ENCODE results near the gene JMJD7.

The JMJD7 gene

DNA sequence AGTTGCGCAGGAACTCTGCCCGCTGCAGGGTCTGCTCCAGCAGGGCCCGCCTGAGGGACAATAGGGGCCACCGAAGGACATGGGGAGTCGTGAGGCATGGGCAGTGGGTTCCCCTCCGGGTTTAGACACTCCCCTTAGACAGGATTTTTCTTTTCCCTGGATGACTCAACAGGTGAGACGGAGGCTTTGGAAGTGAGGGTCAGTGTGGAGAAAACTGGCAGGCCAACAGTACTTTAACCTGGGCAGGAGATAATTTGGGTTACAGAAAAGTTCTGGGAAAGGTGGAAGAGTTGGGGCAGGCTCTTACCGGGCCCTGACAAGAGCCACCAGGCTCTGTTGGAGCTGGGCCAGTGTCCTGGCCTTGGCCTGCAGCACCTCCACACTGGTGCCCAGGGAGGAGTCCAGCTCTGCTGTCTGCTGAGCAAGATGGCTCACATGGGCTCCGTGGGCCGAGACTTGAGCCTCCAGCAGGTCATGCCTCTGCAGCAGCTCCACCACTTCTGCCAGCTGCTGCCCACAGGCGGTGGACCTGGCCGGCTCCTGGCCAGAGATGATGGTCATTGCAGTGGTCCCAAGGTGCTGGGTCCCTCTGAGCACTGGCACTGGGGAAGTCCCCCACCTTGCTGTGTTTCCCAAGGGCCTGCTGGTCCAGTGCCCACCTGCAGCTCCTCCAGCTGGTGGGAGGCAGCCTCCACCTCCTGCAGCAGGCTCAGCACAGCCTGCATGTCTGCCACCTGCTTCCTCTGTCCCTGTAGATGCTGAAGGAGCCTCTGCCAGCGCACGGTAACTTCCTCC lies 55.0 kb downstream of the JMJD7 start:
- DNase-seq (ENCODE audit: low read depth, low spot score): no peak

DNA sequence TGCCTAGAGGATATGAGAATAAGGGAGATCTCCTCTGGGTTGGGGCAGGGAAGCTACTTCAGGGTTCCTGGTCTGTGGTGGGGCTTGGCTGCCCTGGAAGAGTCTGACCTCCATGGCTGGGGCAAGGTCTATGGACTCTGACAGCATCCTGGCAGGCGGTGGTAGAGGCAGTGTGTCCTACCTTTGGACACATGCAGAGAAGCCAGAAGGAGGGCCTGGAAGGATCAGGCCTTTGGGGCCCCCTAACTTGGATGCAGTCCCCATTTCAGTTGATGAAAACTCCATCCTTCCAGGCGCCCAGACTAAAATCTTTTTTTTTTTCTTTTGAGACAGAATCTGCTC lies 55.6 kb downstream of the JMJD7 start:
- DNase-seq (ENCODE audit: low read depth, low spot score): no peak

DNA sequence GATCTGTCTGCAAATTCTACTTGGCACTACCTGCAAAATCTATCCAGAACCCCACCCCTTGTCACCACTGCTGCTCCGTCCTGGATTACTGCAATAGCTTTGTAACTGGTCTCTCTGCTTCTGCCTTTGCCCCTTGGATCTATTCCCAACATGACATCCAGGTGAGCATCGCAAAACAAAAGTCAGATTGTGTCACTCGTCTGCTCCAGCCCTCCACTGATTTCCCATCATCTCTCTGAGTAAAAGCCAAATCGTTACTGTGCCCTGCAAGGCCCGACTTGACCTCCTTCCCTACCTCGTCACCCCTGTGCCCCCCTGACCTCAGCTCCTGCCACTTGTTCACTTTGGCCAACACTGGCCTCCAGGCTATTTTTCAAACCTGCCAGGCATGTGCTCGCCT lies 56.6 kb downstream of the JMJD7 start:
- no peak for DNase-seq (ENCODE audit: low read depth, low spot score)

DNA sequence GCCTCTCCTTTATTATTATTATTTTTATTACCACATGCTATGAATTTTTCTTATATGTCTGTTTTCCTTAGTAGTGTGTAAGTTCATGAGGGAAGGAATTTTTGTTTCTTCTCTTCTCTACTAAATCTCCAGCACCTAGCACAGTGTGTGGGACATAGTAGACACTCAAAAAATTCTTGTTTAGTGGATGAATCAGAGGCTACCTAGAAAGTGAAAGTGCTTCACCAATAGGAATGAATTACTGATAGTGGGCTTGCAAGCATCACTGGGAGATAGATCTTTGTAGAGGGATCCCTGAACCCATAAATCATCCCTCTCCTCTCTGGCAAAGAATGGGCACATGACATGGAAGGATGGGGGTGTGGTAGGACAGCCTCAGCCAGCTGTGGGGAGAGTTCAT lies 57.4 kb downstream of the JMJD7 start:
- DNase-seq (ENCODE audit: low read depth, low spot score): no peak

DNA sequence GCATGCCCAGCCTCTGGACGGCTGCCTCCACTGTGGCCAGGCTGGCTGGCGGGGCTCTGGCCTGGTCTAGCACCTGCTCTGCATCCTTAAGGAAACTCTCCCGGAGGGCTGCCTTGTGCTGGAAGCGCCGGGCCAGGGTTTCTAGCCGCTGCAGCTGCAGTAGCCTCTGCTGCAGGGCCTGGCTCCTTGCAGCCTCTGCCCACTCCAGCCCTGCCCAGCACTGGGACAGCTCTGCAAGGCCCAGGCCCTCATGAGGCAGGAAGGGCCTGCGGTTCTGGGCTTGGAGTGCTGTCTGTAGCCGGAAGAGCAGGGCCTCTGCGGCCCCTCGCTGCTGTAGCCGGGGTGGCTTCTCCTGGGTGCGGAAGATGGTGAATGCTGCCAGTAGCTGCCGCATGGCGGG lies 57.9 kb downstream of the JMJD7 start:
- no peak for DNase-seq (ENCODE audit: low read depth, low spot score)

DNA sequence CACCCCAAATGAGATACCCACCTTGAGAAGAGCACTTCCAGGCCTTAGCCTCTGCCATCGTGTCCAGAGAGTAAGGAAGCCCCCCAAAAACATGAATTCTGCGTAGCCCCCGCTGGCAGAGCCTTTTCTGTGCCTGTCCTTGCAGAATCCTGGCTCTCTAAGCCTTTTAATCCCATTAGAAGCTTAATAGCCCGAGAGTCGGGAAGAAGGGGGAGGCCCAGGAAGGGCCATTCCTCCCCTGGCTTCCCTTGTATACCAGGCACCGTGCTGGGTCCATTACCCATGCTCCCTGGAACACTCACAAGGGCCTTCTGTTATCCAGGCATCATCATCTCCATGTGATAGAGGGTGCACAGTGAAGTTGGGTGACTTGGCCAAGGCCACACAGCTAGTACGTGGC lies 58.8 kb downstream of the JMJD7 start:
- no peak for DNase-seq (ENCODE audit: low read depth, low spot score)

DNA sequence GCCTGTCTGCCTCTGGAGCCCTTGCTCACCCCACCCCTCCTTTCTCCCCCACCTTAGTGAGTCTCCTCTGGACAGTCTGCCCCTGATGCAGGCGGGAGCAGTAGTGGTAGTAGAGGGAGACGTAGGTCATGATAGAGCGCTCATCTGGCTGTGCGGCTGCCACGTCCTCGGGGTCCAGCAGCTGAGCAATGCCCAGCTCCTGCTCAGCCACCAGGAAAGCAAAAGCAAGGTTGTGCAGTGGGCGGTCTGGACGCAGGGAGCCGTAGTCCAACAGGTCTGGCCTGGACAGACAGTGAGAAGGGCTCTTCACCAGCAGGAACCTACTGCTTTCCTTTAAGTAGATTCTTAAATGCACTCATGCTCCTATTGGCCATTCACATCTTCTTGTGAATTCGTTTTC lies 59.3 kb downstream of the JMJD7 start:
- DNase-seq (ENCODE audit: low read depth, low spot score): no peak

All from iPS DF 19.7 (cell line).